ENCODE data around the gene IGF2BP3.

IGF2BP3 gene

GRCh38 chr7:23456093-23456492 is 14.2 kb downstream of the IGF2BP3 start:
- POLR2A ChIA-PET = interaction anchor here (0.8 to 1.4 kb wide), 2 partner anchors 9 to 12 kb away, joined by 3 read pairs; no protein-coding TSS in a partner anchor
- no peak overlapping the region for H3K27ac ChIP-seq (ENCODE audit: extremely low read depth, low read depth, low read length)
- H3K4me3 ChIP-seq (ENCODE audit: low read depth, low read length) = no peak overlapping the region
- H3K36me3 ChIP-seq (ENCODE audit: control insufficient read depth in 2 of 2, insufficient read depth in 1 of 2, low read length in 2 of 2) = peaks cover 5 to 16% of the 10 kb centered on the region in 2 experiments; a peak in 2 of 3 replicates
- CTCF ChIA-PET = interaction anchor here (0.6 to 3.0 kb wide), 3 partner anchors 26 to 355 kb away, joined by 3 to 12 read pairs (median 4); no protein-coding TSS in a partner anchor
- H3K9me3 ChIP-seq (ENCODE audit: control insufficient read depth, insufficient read depth, low read depth, low read length) = no peaks in the 10 kb centered on the region
- TF ChIP-seq ZNF837 (tag by site-specific recombination; IDR thresholded peaks at IDR 0.05) = no peak
- no peak for TF ChIP-seq REPIN1 (tag by site-specific recombination; IDR thresholded peaks at IDR 0.05; ENCODE audit: low read depth)
- TF ChIP-seq ZFP37 (tag by site-specific recombination; IDR thresholded peaks at IDR 0.05) = no peak
- TF ChIP-seq ZNF362 (tag by site-specific recombination; IDR thresholded peaks at IDR 0.05) = no peak
- no peak for TF ChIP-seq ZBTB8A (tag by site-specific recombination; IDR thresholded peaks at IDR 0.05)
- no peak for TF ChIP-seq HOXC10 (CRISPR knock-in tag; IDR thresholded peaks at IDR 0.05)
- peaks cover 9% of the 10 kb centered on the region for H3K4me1 ChIP-seq (ENCODE audit: control insufficient read depth, insufficient read depth, low read length)

- POLR2A ChIA-PET = interaction anchor here (0.9 kb wide), 1 partner anchor 12 kb away, joined by 3 read pairs; no protein-coding TSS in a partner anchor
Observed at GRCh38 chr7:23454881-23455526, 15.3 kb downstream of the IGF2BP3 start.

GRCh38 chr7:23450518-23450917 is 19.8 kb downstream of the IGF2BP3 start:
- ChIA-PET POLR2A (interaction anchor here (0.6 kb wide), 1 partner anchor 13 kb away, joined by 3 read pairs; no protein-coding TSS in a partner anchor), CTCF (interaction anchor here (0.9 kb wide), 1 partner anchor 36 kb away, joined by 6 read pairs; no protein-coding TSS in a partner anchor)
- H3K27ac ChIP-seq (ENCODE audit: extremely low read depth, low read depth, low read length) = no peak overlapping the region
- TF ChIP-seq ZNF24 (tag by site-specific recombination; IDR thresholded peaks at IDR 0.05) (no peak), ZNF670 (tag by site-specific recombination; IDR thresholded peaks at IDR 0.05; ENCODE audit: low read depth) (no peak), ZNF26 (tag by site-specific recombination; IDR thresholded peaks at IDR 0.05) (no peak), SCRT2 (tag by site-specific recombination; IDR thresholded peaks at IDR 0.05) (peak; percentile 67), TRIM28 (IDR thresholded peaks at IDR 0.05; ENCODE audit: borderline replicate concordance, low read length) (no peak), ZBTB17 (tag by site-specific recombination; IDR thresholded peaks at IDR 0.05) (no peak)
- H3K4me1 ChIP-seq (ENCODE audit: control insufficient read depth, insufficient read depth, low read length) = peaks cover 17% of the 10 kb centered on the region
- no peak overlapping the region for H3K4me3 ChIP-seq (ENCODE audit: low read depth, low read length)
- peaks cover 4% of the 10 kb centered on the region in 2 experiments for H3K36me3 ChIP-seq (ENCODE audit: control insufficient read depth in 2 of 2, insufficient read depth in 1 of 2, low read length in 2 of 2)
- no peaks in the 10 kb centered on the region for H3K9me3 ChIP-seq (ENCODE audit: control insufficient read depth, insufficient read depth, low read depth, low read length)

More at GRCh38 chr7:23454881-23455526, 15.3 kb downstream of the IGF2BP3 start:
- CTCF ChIA-PET = interaction anchor here (0.6 to 1.2 kb wide), 3 partner anchors 16 to 182 kb away, joined by 3 read pairs; no protein-coding TSS in a partner anchor
- H3K27ac ChIP-seq (ENCODE audit: extremely low read depth, low read depth, low read length) = no peak overlapping the region
- TF ChIP-seq ZNF280C (tag by site-specific recombination; IDR thresholded peaks at IDR 0.05) (no peak), ZNF600 (tag by site-specific recombination; IDR thresholded peaks at IDR 0.05) (peak; percentile 69; the same call in 1 of the 2 replicates)
- no peaks in the 10 kb centered on the region for H3K9me3 ChIP-seq (ENCODE audit: control insufficient read depth, insufficient read depth, low read depth, low read length)
- H3K4me3 ChIP-seq (ENCODE audit: low read depth, low read length) = no peak overlapping the region
- peaks cover 11% of the 10 kb centered on the region for H3K4me1 ChIP-seq (ENCODE audit: control insufficient read depth, insufficient read depth, low read length)
- peaks cover 5 to 14% of the 10 kb centered on the region in 2 experiments; a peak in 2 of 3 replicates for H3K36me3 ChIP-seq (ENCODE audit: control insufficient read depth in 2 of 2, insufficient read depth in 1 of 2, low read length in 2 of 2)

All from HEK293 (cell line).